HepG2 (cell line): ENCODE data around the gene NECTIN2. TPM values are rescaled to one million over a fixed set of nuclear protein-coding genes. Genes with fewer than 3 reads are reported as not detected.

Experiments used
- ARNTL ChIP-seq: sonication (generic); formaldehyde crosslinking; IDR thresholded peaks from 2 replicates; pipeline ENCODE4 v1.4.0; 2020; ENCODE audit warnings: mild to moderate bottlenecking, missing genetic modification reagents
- CCAR2 ChIP-seq: fragments of 200-400 bp; formaldehyde crosslinking; optimal IDR thresholded peaks from 2 replicates; pipeline ENCODE3; 2018; ENCODE audit warnings: low read depth, mild to moderate bottlenecking, low read length, moderate library complexity
- CREBL2 ChIP-seq: sonication (generic); formaldehyde crosslinking; IDR thresholded peaks from 2 replicates; pipeline ENCODE4 v1.8.1; 2023; ENCODE audit warnings: missing genetic modification reagents, mild to moderate bottlenecking, borderline replicate concordance
- ELF1 ChIP-seq: sonication (generic); formaldehyde crosslinking; IDR thresholded peaks from 2 replicates; pipeline ENCODE4 v1.4.0; 2020; ENCODE audit warnings: missing genetic modification reagents
- ETS1 ChIP-seq: sonication (generic); formaldehyde crosslinking; IDR thresholded peaks from 2 replicates; pipeline ENCODE4 v1.4.0; 2020; ENCODE audit warnings: missing genetic modification reagents
- FOXA1 ChIP-seq, 2 experiments: fragments of 450-650 bp in 1 of 2; sonication (generic) in 1 of 2; formaldehyde crosslinking in 1 of 2; IDR thresholded peaks; 2 replicates each; pipeline versions ENCODE4 v1.4.0 to v1.6.1; 2016 to 2020; ENCODE audit warnings: missing genetic modification reagents in 1 of 2
- HMGXB4 ChIP-seq, 2 experiments: sonication (generic) in 1 of 2; formaldehyde crosslinking in 1 of 2; IDR thresholded peaks; 2 replicates each; pipeline versions ENCODE4 v1.4.0 to v1.6.1; 2018 to 2020; ENCODE audit warnings: missing genetic modification reagents in 2 of 2, borderline replicate concordance in 1 of 2, low read depth in 1 of 2, mild to moderate bottlenecking in 1 of 2, missing biosample characterization in 1 of 2
- HOXD1 ChIP-seq: sonication (generic); formaldehyde crosslinking; IDR thresholded peaks from 2 replicates; pipeline ENCODE4 v1.5.0; 2020; ENCODE audit warnings: missing genetic modification reagents
- KDM6A ChIP-seq: IDR thresholded peaks from 2 replicates; pipeline ENCODE4 v1.6.1; 2016; ENCODE audit warnings: low read depth
- NR0B2 ChIP-seq: sonication (generic); formaldehyde crosslinking; IDR thresholded peaks from 2 replicates; pipeline ENCODE4 v1.4.0; 2020; ENCODE audit warnings: mild to moderate bottlenecking, missing genetic modification reagents
- PHF21A ChIP-seq: sonication (generic); formaldehyde crosslinking; IDR thresholded peaks from 2 replicates; pipeline ENCODE4 v1.5.0; 2020; ENCODE audit warnings: mild to moderate bottlenecking, missing genetic modification reagents
- POLR2AphosphoS2 ChIP-seq: IDR thresholded peaks from 2 replicates; pipeline ENCODE4 v1.6.1; 2011; ENCODE audit warnings: low read depth, low read length, improper control_type of control experiment
- PTBP1 ChIP-seq: fragments of 200-400 bp; formaldehyde crosslinking; IDR thresholded peaks from 2 replicates; pipeline ENCODE4 v1.6.1; 2018; ENCODE audit warnings: low read length, low read depth; ENCODE audit not compliant: poor library complexity, severe bottlenecking
- RXRA ChIP-seq: sonication (generic); formaldehyde crosslinking; IDR thresholded peaks from 2 replicates; pipeline ENCODE4 v1.5.1; 2020; ENCODE audit warnings: missing genetic modification reagents
- SALL1 ChIP-seq: sonication (generic); formaldehyde crosslinking; IDR thresholded peaks from 2 replicates; pipeline ENCODE4 v1.8.0; 2022; ENCODE audit warnings: mild to moderate bottlenecking, missing genetic modification reagents
- SNAPC5 ChIP-seq: sonication (generic); formaldehyde crosslinking; IDR thresholded peaks from 2 replicates; pipeline ENCODE4 v1.8.1; 2023; ENCODE audit warnings: mild to moderate bottlenecking, missing genetic modification reagents, borderline replicate concordance
- SRSF9 ChIP-seq: fragments of 200-400 bp; formaldehyde crosslinking; IDR thresholded peaks from 2 replicates; pipeline ENCODE4 v1.6.1; 2018; ENCODE audit warnings: borderline replicate concordance, mild to moderate bottlenecking, low read depth, low read length; ENCODE audit not compliant: insufficient read depth, poor library complexity, severe bottlenecking
- TAF15 ChIP-seq: fragments of 200-400 bp; formaldehyde crosslinking; IDR thresholded peaks from one replicate; pipeline ENCODE4 v1.6.1; 2018; ENCODE audit warnings: mild to moderate bottlenecking, low read depth, low read length; ENCODE audit not compliant: poor library complexity, severe bottlenecking
- TCF12 ChIP-seq, 2 experiments: fragments of 450-650 bp in 1 of 2; sonication (generic) in 1 of 2; formaldehyde crosslinking in 1 of 2; IDR thresholded peaks; 2 replicates each; pipeline versions ENCODE4 v1.6.1 to v1.8.0; 2017 to 2022; ENCODE audit warnings: antibody characterized with exemption in 1 of 2, mild to moderate bottlenecking in 1 of 2, missing genetic modification reagents in 1 of 2, moderate library complexity in 1 of 2
- ZFP37 ChIP-seq: sonication (generic); formaldehyde crosslinking; IDR thresholded peaks from 2 replicates; pipeline ENCODE4 v1.4.0; 2020; ENCODE audit warnings: missing genetic modification reagents, borderline replicate concordance
- ZKSCAN8 ChIP-seq: IDR thresholded peaks from 2 replicates; pipeline ENCODE4 v1.6.1; 2016; ENCODE audit warnings: borderline replicate concordance, missing genetic modification reagents, missing compliant biosample characterization
- ZNF276 ChIP-seq: sonication (generic); formaldehyde crosslinking; IDR thresholded peaks from 2 replicates; pipeline ENCODE4 v1.4.0; 2020; ENCODE audit warnings: mild to moderate bottlenecking, low read depth, missing genetic modification reagents
- ZNF317 ChIP-seq: sonication (generic); formaldehyde crosslinking; IDR thresholded peaks from 2 replicates; pipeline ENCODE4 v1.5.0; 2020; ENCODE audit warnings: mild to moderate bottlenecking, missing genetic modification reagents
- ZNF562 ChIP-seq: sonication (generic); formaldehyde crosslinking; IDR thresholded peaks from 2 replicates; pipeline ENCODE4 v1.8.0; 2022; ENCODE audit warnings: missing genetic modification reagents, borderline replicate concordance
- polyA plus RNA-seq, 8 experiments: library from polyadenylated mRNA; depleted of rRNA in 3 of 8; stranded (reverse) in 7 of 8; unstranded in 1 of 8; fragments of >200 nt; fragmentation: Illumina TruSeq in 4 of 8; extraction: Trizol in 4 of 8; gene quantifications; 2 replicates each; pipeline versions ENCODE4 v1.2.1 to v1.2.3, GENCODE V29; 2011 to 2016; ENCODE audit warnings: low read depth in 4 of 8, missing spikeins in 1 of 8, mixed read lengths in 1 of 8; ENCODE audit not compliant: insufficient read depth in 1 of 8
- total RNA-seq, 5 experiments: library from RNA; depleted of rRNA; stranded (reverse); fragments of >200 nt; fragmentation: Illumina TruSeq; extraction: Trizol; gene quantifications; 2 replicates each; pipeline ENCODE4 v1.2.3, GENCODE V29; 2016; ENCODE audit warnings: low read depth in 1 of 5

NECTIN2 gene
- total and polyA plus RNA-seq, 2 of the 13 experiments (the other 11 are each of a cell fraction or from before 2014, with no cell fraction given), result 75.4 to 114 TPM

- TF ChIP-seq ZFP37 (CRISPR knock-in tag) (0 out of 2 replicates have a peak, but pooled peaks have one; percentile 39), KDM6A (CRISPR knock-in tag) (peak; percentile 76), ZNF276 (no peak), SNAPC5 (CRISPR knock-in tag) (no peak), POLR2AphosphoS2 (no peak), PHF21A (peak; percentile 83), PTBP1 (no peak), HOXD1 (CRISPR knock-in tag) (no peak; the same call in 1 of the 2 replicates), SALL1 (CRISPR knock-in tag) (peak; percentile 76), RXRA (CRISPR knock-in tag) (no peak; the same call in 1 of the 2 replicates), TCF12 (IDR thresholded peaks at IDR 0.05) (no peak), TCF12 (CRISPR knock-in tag; IDR thresholded peaks at IDR 0.05) (peak; percentile 71; the same call in 1 of the 2 replicates), CCAR2 (no peak), HMGXB4 (CRISPR knock-in tag; IDR thresholded peaks at IDR 0.05; ENCODE audit: borderline replicate concordance in 1 of 2, low read depth in 1 of 2) (peak; percentile 33 to 39; a peak in 2 of 4 replicates), TAF15 (no peak), SRSF9 (no peak), CREBL2 (CRISPR knock-in tag) (no peak), NR0B2 (no peak), ELF1 (CRISPR knock-in tag) (peak; percentile 72), ZNF562 (no peak), ARNTL (CRISPR knock-in tag) (peak; percentile 70), ETS1 (CRISPR knock-in tag) (no peak), ZKSCAN8 (CRISPR knock-in tag) (peak; percentile 72; the same call in 1 of the 2 replicates), ZNF317 (no peak), FOXA1 (IDR thresholded peaks at IDR 0.05) (peak; percentile 59; the same call in 1 of the 2 replicates), FOXA1 (CRISPR knock-in tag; IDR thresholded peaks at IDR 0.05) (peak; percentile 93)
These were observed 49.4 kb upstream of the NECTIN2 start (continued) for GRCh38 chr19:44796701-44797115.
